Measurements from ENCODE around the gene CLDN2.

DNA sequence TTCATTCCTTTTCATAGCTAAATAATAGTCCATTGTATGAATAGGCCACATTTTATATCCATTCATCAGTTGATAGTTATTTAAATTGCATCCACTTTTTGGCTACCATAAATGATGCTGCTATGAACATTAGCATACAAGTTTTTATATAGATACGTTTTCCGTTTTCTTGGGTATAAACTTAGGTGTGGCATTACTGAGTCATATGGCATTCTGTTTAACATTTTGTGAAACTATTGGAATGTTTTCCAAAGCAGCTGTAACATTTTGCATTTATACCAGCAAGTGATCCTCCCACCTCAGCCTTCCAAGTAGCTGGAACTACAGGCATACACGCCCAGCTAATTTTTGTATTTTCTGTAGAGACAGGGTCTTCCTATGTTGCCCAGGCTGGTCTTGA, 26.3 kb downstream of the CLDN2 start:
- TF ChIP-seq EZH2 (IDR thresholded peaks at IDR 0.05) = no peak
- no peak for TF ChIP-seq POLR2AphosphoS5 (IDR thresholded peaks at IDR 0.05; ENCODE audit: borderline replicate concordance, low read depth, low read length)
